RWPE2 (cell line): ENCODE measurements around the gene HTRA3.
A peak's percentile ranks its signal among the peaks of the same experiment; 100 is the strongest.

Source experiments
- ATAC-seq: fragments of 200-7000 bp; cut with Tn5 transposase; 3 replicates; pipeline ENCODE4 v1.9.1; 2021; ENCODE audit warnings: low read depth
- DNase-seq: peaks from one replicate; pipeline ENCODE4 v3.0.0-alpha.2; 2020; ENCODE audit warnings: low spot score
- H3K27ac ChIP-seq: fragments of 450-650 bp; 2 replicates; pipeline ENCODE4 v1.5.1; 2017; ENCODE audit warnings: mild to moderate bottlenecking; ENCODE audit not compliant: poor library complexity, severe bottlenecking
- H3K27me3 ChIP-seq: fragments of 250-450 bp; sonication (Bioruptor Pico); 2 replicates; pipeline ENCODE4 v1.5.1; 2021; ENCODE audit warnings: mild to moderate bottlenecking, moderate library complexity; ENCODE audit not compliant: insufficient read depth, poor library complexity, severe bottlenecking
- H3K36me3 ChIP-seq: fragments of 250-450 bp; sonication (Bioruptor Pico); 2 replicates; pipeline ENCODE4 v1.5.1; 2020; ENCODE audit warnings: low read depth, mild to moderate bottlenecking, moderate library complexity
- H3K4me1 ChIP-seq: fragments of 250-450 bp; sonication (Bioruptor Pico); 2 replicates; pipeline ENCODE4 v1.5.1; 2021; ENCODE audit warnings: mild to moderate bottlenecking, moderate library complexity; ENCODE audit not compliant: insufficient read depth, poor library complexity, severe bottlenecking
- H3K4me3 ChIP-seq: fragments of 250-450 bp; sonication (Bioruptor Pico); 2 replicates; pipeline ENCODE4 v1.5.1; 2021; ENCODE audit warnings: mild to moderate bottlenecking, moderate library complexity; ENCODE audit not compliant: severe bottlenecking
- H3K9me3 ChIP-seq: fragments of 250-450 bp; sonication (Bioruptor Pico); 2 replicates; pipeline ENCODE4 v1.5.1; 2021; ENCODE audit warnings: mild to moderate bottlenecking, moderate library complexity; ENCODE audit not compliant: severe bottlenecking
- CTCF ChIP-seq: fragments of 450-650 bp; IDR thresholded peaks from one replicate; pipeline ENCODE4 v1.5.1; 2017; ENCODE audit warnings: mild to moderate bottlenecking, moderate library complexity; ENCODE audit not compliant: poor library complexity, severe bottlenecking

The HTRA3 gene

GRCh38 chr4:8266508-8266907, 3.0 kb upstream of the HTRA3 start:
- Histone ChIP-seq H3K27me3 (peaks cover 24% of the 10 kb centered on the region), H3K9me3 (no peaks in the 10 kb centered on the region), H3K36me3 (no peaks in the 10 kb centered on the region), H3K4me3 (no peak overlapping the region), H3K4me1 (no peaks in the 10 kb centered on the region), H3K27ac (no peak overlapping the region)
- TF ChIP-seq CTCF: no peak
- DNase-seq (no peak), ATAC-seq (no peak)

GRCh38 chr4:8267077-8267476, 2.5 kb upstream of the HTRA3 start:
- no peak for DNase-seq

GRCh38 chr4:8268211-8268610, 1.3 kb upstream of the HTRA3 start:
- ATAC-seq: no peak
- no peak overlapping the region for H3K27ac ChIP-seq
- no peaks in the 10 kb centered on the region for H3K36me3 ChIP-seq
- H3K9me3 ChIP-seq: no peaks in the 10 kb centered on the region
- H3K4me3 ChIP-seq: no peak overlapping the region
- peaks cover 24% of the 10 kb centered on the region for H3K27me3 ChIP-seq
- no peaks in the 10 kb centered on the region for H3K4me1 ChIP-seq
- no peak for TF ChIP-seq CTCF
- DNase-seq: no peak

More at GRCh38 chr4:8267077-8267476, 2.5 kb upstream of the HTRA3 start:
- ATAC-seq: peak; percentile 71
- H3K4me3 ChIP-seq: no peak overlapping the region
- no peaks in the 10 kb centered on the region for H3K9me3 ChIP-seq
- peaks cover 24% of the 10 kb centered on the region for H3K27me3 ChIP-seq
- peak; percentile 73 for TF ChIP-seq CTCF
- no peaks in the 10 kb centered on the region for H3K36me3 ChIP-seq
- H3K4me1 ChIP-seq: no peaks in the 10 kb centered on the region
- no peak overlapping the region for H3K27ac ChIP-seq

GRCh38 chr4:8268901-8269534, 536 bp upstream of the HTRA3 start:
- DNase-seq: no peak
- H3K4me1 ChIP-seq: no peaks in the 10 kb centered on the region
- no peak for TF ChIP-seq CTCF
- no peak for ATAC-seq
- H3K4me3 ChIP-seq: no peak overlapping the region
- no peaks in the 10 kb centered on the region for H3K36me3 ChIP-seq
- no peaks in the 10 kb centered on the region for H3K9me3 ChIP-seq
- peaks cover 24% of the 10 kb centered on the region for H3K27me3 ChIP-seq
- no peak overlapping the region for H3K27ac ChIP-seq

GRCh38 chr4:8270418-8270771, 841 bp downstream of the HTRA3 start:
- DNase-seq: no peak
- no peaks in the 10 kb centered on the region for H3K4me1 ChIP-seq
- no peaks in the 10 kb centered on the region for H3K36me3 ChIP-seq
- no peak for ATAC-seq
- no peak overlapping the region for H3K4me3 ChIP-seq
- no peak overlapping the region for H3K27ac ChIP-seq
- no peak for TF ChIP-seq CTCF
- H3K27me3 ChIP-seq: peaks cover 24% of the 10 kb centered on the region
- no peaks in the 10 kb centered on the region for H3K9me3 ChIP-seq
